ENCODE data around the gene DRD2.

The DRD2 gene

DNA sequence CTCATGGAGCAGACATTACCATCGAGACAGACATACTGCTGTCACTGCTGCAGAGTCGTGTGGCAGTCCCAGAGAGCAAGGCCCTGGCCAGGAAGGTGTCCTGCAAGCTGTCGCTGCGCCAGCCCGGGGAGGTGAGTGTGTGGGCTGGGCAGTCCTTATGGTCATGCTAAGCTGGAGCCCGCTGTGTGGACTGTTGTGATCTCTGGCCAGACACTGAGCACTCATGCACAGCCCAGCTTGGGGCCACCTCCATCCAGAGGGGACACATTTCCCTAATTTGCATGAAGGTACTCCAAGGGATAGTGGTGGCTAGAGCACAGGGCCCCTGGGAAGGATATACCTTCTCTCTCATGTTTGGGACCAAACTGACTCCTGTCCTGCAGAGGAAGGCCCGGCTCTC, 78.0 kb downstream of the DRD2 start:
- DNase-seq = no peak

DNA sequence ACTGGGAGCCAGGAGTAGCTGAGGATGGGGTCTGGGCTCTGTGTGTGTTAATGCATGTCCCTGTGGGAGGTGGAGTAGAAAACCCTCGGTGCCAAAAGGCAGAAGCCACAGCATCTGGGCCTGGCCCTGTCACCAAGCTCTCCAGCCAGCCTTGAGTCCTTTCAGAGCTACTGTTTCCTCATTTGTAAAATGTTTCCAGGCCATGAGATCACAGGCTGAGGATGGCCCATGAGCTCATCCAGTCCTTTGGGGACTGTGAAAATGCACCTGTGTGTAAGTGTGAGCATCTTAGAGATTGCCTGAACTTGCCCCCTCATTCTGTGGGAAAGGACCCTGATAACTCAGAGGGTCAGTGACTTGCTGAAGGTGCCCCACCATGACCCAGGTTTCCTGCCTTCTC, 78.5 kb downstream of the DRD2 start:
- no peak for DNase-seq

DNA sequence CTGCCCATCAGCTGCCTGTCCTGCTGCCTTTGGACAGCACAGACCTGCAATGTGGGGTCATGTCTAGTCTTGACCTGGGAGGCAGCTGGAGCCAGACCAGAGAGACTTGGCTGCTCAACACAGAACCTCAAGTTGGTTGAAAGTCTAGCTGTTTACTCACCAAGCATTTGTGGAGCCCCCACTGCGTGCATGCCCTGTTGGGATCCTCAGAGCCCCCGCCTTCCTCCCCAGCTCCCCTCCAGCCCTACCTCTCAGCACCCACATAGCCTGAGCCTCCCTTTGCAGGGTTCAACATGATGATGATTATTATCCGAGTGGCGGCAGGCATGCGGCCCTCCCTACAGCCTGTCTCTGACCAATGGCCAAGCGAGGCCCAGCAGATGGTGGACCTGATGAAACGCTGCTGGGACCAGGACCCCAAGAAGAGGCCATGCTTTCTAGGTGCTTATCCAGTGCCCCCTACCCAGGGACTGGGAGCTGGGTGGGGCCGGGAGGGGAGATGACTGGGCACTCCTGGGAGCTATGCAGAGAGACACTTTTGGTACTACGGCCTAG, 79.3 kb downstream of the DRD2 start:
- DNase-seq = no peak

DNA sequence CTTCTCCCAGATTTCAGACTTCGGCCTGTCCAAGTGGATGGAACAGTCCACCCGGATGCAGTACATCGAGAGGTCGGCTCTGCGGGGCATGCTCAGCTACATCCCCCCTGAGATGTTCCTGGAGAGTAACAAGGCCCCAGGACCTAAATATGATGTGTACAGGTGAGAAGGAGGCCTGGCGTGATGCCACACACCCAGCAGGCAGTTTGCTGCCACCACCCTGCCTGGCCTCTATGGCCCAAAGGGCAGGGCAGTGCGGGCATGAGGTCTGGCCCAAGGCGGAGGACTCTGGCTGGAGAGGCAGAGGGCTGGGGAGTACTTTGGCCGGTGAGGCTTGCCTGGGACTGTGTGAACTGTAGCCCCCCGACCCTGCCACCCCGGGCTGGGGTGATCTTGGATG, 80.3 kb downstream of the DRD2 start:
- DNase-seq = no peak

DNA sequence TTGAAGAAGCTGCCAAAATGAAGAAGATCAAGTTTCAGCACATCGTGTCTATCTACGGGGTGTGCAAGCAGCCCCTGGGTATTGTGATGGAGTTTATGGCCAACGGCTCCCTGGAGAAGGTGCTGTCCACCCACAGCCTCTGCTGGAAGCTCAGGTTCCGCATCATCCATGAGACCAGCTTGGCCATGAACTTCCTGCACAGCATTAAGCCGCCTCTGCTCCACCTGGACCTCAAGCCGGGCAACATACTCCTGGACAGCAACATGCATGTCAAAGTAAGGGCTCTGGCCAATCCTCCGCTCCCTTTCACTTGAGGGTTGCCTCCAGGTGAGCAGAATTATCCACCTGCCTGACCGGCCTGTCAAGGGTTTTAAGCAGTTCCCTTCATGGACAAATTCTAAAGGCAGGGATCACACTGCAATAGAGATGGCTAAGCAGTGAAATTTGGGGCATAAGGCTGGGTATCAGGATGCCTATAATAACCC, 81.7 kb downstream of the DRD2 start:
- no peak for DNase-seq

DNA sequence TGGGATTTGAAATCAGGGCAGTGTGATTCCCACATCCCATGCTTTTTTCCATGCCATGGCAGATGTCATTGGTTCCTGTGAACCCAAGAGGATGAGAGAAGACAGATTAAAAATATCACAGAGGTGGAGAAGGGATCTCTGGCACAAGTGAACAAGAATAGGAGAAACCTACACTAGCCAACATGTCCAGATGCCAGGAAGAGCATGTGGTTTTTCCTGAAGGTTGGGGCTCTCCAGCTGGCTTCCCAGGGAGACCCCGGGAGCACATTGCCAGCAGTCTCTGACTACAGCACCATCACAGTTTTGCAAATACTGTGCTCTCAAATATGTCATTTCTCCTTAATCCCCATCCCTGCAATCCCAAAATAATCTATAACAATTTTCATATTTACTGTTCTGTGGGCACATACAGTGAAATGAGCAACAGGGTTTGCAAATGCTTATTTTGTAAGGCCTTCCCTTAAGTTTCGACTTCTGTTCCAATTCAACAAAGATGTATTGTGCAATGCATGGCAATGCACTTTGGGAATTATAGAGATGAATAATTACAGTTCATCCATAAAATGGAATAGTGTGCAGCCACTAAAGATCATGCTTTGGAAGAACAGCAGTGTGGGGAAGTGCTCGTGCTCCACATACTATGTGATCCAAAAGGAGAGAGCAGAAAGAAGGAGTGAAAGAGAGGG, 82.8 kb downstream of the DRD2 start:
- no peak for DNase-seq

DNA sequence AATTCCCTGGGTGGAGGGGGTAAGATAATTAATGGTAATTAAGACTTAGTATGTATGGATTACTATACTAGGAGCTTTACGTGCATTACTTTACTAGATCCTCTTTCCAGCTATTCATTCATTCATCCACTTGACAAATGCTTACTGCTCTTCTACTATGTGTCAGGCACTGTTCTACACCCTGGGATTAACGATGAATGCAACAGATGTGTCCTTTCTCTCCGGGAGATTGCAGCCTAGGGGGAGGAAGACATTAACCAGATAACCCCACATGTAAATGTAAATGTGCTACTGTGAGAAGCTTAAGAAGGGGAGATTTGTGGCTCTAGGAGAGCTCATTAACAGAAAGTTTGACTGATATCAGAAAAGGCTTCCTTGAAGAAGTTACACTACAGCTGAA, 85.9 kb downstream of the DRD2 start:
- no peak for DNase-seq

DNA sequence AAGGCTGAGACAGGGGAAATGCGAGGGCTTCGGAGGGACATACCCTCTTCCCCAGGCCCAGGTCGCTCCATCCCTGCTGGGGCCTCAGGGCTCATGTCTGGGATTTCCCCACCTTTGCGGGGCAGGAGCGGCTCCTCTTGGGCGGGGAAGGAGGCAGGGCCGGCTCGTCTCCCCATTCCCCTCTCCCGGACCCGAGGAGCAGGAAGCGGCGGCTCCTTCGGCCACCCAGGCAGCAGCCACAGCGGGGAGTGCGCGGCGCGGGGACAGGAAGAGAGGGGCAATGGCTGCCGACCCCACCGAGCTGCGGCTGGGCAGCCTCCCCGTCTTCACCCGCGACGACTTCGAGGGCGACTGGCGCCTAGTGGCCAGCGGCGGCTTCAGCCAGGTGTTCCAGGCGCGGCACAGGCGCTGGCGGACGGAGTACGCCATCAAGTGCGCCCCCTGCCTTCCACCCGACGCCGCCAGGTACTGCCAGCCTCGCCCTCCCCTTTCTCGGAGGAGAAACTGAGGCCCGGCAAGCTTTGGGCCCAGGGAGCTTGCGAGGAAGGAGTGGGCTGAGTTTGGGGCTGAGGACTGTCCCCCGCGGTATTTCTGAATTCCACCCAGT, 87.5 kb downstream of the DRD2 start, which contains the start of gene ANKK1:
Gene ANKK1 (plus strand): TSS at position 175 of the 607 bp plus-strand sequence. CDS start 106 bp downstream, at position 281.
- DNase-seq = no peak

DNA sequence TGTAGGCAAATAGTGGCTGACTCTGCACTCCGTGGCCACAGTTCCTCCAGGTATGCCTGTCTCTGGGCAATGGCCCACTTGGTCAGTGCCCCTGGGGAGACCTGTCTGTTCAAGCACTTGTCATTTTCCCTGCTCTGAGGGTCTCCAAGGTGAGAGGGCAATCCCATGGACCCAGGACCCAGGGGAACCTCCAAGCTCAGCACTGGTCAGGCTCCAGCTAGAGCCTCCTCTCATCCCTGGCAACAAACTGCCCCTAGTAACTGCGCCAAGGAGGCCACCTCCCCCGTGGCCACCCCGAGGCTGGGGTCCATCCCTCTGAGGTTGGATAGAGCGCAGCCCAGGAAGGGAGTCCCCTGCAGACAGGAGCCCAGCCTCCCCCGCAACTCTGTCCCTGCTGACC, 88.3 kb downstream of the DRD2 start:
- no peak for DNase-seq

DNA sequence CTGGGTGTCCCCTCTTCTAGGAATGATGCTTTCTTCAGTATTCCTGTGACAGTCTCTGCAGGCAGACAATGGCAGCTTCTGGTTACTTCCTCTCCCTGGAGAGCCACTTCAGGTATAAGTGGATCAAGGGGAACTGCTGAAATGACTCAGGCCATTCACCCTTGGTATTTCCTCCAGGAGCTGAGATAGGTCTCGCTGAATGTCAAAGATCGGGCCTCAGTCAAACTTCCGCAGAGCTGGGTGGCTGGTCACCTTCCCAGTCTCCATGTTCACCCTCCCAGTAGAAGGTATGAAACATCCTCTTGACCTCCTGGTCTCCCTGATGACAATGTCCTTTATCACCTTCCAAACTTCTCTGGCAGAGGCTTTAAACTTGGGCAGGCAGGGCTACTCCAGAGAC, 89.4 kb downstream of the DRD2 start:
- no peak for DNase-seq

DNA sequence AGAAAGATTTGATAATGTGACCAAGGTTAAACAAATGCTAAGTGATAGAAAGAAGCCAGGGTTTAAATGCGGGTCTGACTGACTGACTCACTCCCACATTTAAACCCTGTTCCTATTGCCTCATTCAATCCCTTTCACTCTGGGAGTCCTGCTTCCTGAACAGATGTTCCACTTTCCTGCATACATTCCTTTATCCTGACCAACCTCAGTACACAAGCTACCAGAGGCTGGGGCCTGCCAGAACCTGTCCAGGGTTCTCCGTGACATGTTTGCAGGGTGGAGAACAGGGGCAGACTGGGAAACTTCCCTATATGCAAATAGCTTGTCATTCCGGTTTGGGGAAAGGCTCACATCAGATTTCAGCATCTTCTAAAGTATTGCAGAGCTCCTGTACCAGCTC, 90.6 kb downstream of the DRD2 start:
- DNase-seq = no peak

DNA sequence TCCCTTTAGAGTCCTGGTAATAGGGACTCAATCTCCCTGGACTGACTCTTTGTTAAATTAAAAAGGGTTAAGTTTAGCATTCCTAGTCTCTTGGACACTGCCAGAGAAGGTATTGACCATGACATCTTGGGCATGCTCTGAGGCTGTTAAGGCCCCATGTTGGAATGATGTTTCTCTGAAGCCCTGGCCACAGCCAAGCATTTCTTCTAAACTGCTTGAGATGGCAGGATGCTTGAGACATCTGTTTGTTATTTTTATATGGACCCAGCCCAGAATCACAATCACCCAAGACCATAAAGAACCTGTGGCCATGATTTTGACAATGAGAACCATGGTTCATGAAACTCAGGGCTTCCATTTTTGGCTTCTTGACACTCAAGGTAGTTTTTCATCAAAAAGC, 93.1 kb downstream of the DRD2 start:
- DNase-seq = no peak

DNA sequence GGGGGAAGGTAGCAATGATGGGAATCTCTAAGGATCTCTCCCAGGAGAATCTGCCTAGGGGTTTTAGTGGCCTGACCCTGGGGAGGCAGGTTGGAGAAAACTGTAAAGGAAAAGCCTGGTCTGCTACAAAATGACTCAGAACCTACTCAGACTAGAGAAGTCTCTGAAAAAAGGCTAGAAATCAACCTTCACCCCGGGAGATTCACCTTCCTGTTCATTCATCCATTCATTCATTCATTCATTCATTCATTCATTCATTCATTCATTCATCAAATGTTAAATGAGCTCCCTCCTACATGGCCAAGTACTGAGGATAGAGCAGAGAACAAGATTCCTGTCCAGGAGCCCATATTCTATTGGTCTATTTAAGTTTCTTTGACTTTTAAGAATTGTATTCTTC, 96.5 kb downstream of the DRD2 start:
- no peak for DNase-seq

DNA sequence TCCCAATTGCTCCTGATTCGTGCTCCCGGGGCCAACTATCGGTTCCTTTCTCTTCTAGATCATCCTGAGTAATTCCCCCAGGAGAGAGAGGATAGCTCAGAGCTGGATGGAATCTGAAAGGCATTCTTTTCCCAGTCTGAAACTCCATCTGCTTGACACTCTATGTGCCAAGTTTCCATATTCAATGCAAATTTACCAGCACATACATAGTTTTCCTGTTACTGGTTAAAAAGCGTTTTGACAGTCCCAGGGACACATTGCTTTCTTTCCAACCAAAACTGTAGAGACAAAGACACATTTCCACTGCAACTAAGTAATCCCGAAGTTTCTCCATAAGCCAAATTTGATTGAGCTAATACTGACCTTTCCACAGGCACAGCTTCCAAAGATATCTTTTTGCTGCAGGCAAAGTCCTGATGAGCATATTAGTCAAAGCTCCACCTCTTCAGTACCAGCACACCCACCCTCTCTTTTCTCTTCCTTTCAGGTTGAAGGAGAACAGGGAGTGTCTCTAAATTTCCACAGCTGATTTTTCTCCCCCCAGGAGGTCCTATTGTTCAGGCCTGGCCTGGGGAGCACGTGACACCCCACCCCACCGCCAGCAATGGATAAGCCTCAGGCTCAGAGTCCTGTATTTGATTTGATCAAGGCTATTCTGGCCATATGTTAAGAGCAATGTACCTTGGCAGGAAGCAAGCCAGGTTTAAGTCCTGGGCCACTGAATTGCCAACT, 97.4 kb downstream of the DRD2 start:
- DNase-seq = peak; percentile 24

DNA sequence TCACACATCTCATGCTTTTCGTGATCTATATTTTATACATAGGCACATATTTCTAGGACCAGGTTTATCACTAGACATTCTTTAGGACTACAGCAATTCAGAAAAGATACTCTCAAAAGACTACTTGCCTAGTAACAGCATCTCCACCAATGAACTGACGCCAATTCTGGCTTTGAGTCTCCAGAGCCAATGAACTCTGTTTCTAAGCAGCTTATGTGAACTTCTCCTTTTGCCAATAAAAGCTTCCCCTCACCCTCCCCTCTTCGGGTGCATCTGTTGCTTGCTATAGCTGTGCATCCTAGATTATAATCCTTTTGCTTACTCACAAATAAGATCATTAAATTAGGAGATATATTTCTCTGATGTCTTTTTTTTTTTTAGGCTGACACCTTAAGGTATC, 99.0 kb downstream of the DRD2 start:
- DNase-seq = no peak

DNA sequence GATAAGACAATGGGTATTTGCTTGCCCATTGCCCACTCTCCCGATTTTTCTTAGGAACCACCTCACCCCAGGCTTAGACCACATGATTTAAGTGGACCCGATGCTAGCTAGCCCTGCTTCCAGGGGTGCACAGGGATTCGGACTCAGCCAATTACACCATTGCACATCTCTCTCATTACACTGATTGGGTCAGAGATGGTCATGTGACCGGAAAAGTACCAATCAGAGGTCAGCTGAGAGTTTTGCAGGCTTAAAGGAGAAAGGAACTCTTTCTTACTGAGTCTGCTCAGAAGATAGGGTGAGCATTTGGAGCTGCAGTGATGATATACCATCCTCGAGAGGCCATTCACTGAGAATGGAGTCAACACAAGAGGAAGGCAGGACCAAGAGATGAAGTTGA, 99.8 kb downstream of the DRD2 start:
- no peak for DNase-seq

DNA sequence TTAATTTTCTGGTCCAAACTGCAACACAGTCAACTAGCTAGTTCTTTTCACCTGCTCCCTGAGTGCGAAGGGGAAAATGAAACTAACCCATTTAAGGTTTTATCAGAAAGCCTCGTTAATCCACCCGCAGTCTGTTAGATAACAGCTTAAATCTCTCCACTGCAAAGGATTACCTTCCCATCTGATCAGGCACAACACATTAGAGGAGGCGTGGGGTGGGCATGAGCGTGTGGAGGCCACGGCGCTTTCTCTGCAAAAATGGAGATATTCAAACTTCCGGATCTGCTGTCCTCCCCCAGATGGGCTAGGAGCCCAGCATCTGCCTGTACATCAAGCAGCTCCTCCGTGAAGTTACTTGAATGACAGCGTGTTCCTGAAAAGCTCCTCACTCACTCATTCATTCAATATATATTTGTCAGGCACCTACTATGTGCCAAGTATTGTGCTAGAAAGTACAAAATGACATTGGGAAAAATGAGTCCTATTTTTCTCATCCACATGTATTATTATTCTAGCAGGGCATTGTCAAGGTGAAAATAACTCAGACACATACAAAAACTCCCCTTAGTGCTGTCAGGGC, 101.1 kb downstream of the DRD2 start:
- no peak for DNase-seq

DNA sequence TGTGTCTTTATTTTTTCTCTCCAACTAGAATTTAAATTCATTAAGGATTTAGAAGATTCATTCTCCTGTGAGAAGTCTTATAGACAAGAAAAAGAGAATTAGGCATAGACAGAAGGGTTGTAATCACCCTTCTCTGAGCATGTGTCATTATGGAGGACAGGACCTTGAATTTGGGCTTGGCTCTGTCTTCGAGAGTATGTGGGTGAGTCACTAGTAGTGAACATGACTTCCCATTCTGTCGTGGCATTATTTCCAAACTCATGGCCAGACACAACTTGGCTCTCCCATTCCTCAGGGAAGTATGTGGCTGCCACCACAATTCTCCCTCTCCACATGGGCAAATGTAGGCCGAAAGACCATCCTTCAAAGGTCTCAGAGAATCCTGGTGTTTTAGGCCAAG, 101.9 kb downstream of the DRD2 start:
- no peak for DNase-seq

DNA sequence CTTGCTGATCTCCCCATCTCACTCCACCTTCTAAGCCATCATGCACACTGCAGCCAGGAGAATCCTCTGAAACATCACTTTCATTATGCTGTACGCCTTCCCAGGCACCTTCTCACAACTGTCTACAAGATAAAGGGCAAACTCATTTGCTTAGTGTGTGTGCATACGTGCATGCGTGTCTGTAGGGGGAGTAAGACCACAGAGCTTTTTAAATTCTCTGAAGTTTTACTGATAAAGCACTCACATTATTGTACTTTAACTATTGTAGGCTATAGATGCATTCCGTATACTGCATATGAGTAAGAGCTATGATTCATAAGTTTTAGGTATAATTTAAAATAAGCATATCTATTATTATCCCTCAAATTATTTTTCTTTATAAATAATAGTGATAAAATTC, 102.9 kb downstream of the DRD2 start:
- no peak for DNase-seq

DNA sequence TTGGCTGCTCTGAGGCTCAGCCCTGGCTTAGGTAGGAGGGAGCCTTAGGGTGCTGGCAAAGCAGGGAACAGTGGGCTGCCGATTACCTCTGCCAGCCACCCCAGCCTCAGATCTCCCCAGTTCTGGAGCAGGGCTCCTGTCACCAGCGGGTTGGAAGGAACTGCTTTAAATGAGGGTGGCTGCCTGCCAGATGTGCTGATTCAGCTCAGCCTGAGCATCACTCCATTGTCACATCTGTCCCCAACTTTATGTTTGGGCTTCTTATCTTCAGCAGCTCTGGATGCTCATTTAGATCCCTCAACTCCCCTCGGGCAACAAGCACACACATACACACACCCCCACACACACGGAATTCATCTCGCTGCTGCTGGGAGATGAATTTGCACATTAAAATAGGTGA, 104.6 kb downstream of the DRD2 start:
- no peak for DNase-seq

DNA sequence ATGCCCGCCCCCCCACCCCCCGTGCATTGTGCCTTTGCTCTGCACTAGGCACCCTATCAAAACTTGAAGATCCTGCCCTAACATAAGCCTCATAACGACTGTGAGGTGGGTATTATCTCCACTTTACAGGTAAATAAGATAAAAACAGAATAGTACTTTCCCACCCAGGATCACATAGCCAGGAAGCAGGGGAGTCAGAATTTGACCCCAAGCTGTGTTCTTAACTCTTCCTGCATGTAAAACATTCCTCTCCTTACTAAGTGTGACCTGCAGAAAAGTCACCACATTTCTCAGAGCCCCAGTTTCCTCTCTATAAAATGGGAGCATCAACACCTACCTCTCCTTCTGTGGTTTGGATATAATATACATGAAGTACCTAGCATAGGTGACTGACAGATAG, 105.8 kb downstream of the DRD2 start:
- no peak for DNase-seq

DNA sequence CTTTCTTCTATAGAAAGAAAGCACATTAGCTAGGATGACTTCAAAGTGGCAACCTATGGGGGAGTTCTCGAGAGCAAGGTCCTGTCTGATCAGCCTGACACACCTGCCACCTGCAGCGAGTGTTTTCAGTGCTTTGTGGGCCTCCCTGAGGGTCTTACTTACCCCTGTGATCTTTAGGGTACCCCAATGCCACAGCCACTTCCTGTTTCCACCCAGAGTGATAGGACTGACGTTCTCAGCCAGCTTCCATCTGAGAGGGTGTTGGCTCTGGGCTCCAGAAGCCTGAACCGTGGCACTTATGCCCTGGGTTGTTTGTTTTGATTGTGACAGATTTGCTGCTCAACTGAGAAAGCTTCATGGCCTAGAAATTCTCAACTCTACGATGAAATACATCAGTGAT, 109.3 kb downstream of the DRD2 start:
- no peak for DNase-seq

DNA sequence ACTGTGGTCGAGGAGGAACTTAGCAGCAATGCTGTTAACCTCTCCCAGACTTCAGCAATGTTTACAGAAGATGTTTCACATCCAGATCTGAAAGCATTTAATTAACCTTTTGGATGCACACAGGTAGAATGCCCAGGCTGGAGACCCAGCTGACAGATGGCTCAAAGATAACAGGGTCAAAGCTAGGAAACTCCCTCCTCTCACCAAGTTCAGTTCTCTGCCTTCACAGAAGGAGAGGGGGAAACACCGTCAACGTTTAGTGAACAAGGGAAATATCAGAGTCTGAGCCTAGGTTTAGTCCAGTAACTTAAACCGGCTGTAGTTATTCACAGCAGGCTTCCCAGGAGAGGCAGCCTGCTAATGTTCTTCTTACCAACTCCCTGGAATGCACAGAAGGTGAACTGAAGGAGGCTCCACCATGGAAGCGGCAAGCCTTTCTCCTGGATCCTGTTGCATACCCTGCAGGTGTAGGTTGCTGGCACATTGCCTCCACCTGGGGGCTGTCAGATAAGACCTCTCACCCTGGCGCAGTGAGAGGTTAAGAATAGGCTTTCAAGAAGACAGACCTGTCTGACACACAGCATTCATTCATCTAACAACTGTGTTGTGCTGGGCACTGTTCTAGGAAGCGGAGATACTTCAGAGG, 111.1 kb downstream of the DRD2 start:
- DNase-seq = no peak
